ENCODE results near the gene GSG1. TPM values are rescaled to one million over a fixed set of nuclear protein-coding genes. Genes with fewer than 3 reads are reported as not detected.

The GSG1 gene
- total RNA-seq, 1 experiment from 2014 or later: 0.28 TPM

GRCh38 chr12:13090054-13090453, 13.4 kb downstream of the GSG1 start (continued):
- TF ChIP-seq, protein P1, sequence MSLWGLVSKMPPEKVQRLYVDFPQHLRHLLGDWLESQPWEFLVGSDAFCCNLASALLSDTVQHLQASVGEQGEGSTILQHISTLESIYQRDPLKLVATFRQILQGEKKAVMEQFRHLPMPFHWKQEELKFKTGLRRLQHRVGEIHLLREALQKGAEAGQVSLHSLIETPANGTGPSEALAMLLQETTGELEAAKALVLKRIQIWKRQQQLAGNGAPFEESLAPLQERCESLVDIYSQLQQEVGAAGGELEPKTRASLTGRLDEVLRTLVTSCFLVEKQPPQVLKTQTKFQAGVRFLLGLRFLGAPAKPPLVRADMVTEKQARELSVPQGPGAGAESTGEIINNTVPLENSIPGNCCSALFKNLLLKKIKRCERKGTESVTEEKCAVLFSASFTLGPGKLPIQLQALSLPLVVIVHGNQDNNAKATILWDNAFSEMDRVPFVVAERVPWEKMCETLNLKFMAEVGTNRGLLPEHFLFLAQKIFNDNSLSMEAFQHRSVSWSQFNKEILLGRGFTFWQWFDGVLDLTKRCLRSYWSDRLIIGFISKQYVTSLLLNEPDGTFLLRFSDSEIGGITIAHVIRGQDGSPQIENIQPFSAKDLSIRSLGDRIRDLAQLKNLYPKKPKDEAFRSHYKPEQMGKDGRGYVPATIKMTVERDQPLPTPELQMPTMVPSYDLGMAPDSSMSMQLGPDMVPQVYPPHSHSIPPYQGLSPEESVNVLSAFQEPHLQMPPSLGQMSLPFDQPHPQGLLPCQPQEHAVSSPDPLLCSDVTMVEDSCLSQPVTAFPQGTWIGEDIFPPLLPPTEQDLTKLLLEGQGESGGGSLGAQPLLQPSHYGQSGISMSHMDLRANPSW (CRISPR knock-in tag; conservative IDR thresholded peaks at IDR 0.05; ENCODE audit: low read depth): no peak
- TF ChIP-seq, protein P2, sequence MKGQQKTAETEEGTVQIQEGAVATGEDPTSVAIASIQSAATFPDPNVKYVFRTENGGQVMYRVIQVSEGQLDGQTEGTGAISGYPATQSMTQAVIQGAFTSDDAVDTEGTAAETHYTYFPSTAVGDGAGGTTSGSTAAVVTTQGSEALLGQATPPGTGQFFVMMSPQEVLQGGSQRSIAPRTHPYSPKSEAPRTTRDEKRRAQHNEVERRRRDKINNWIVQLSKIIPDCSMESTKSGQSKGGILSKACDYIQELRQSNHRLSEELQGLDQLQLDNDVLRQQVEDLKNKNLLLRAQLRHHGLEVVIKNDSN (CRISPR knock-in tag; IDR thresholded peaks at IDR 0.05): no peak
- TF ChIP-seq NFE2L1 (CRISPR knock-in tag; IDR thresholded peaks at IDR 0.05) (no peak), TCF7 (CRISPR knock-in tag; IDR thresholded peaks at IDR 0.05; ENCODE audit: low read depth) (no peak)
- TF ChIP-seq, protein P3, sequence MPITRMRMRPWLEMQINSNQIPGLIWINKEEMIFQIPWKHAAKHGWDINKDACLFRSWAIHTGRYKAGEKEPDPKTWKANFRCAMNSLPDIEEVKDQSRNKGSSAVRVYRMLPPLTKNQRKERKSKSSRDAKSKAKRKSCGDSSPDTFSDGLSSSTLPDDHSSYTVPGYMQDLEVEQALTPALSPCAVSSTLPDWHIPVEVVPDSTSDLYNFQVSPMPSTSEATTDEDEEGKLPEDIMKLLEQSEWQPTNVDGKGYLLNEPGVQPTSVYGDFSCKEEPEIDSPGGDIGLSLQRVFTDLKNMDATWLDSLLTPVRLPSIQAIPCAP (CRISPR knock-in tag; IDR thresholded peaks at IDR 0.05): no peak

DNA sequence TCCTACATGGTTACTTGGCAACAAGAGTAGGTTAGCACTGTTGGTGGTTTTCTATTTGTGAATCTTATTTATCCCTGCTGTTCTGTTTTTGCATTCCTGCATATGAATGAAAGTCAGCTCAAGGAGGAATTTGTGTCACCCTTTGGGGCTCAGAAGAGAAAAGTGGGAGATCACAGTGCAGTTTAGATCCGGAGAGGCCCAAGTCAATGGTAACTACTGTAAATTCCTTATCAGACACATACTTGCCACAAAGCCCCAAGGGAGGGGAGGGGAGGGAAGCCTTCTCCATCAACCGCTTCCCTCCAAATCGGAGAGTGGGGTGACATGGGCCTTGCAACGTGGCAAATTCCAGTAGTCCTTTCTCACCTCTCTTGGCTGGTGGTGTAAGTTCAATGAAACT, 15.0 kb downstream of the GSG1 start:
- DNase-seq (ENCODE audit: low spot score) (peak; percentile 38), ATAC-seq (peak; percentile 78)
- ChIA-PET CTCF (interaction anchor here (0.6 to 4.1 kb wide), 17 partner anchors 9 to 446 kb away, joined by 3 to 40 read pairs (median 4); partner anchors contain the start of gene FAM234B), POLR2A (interaction anchor here (0.9 to 1.2 kb wide), 2 partner anchors 9 to 11 kb away, joined by 3 to 5 read pairs; no protein-coding TSS in a partner anchor)
- no peaks in the 10 kb centered on the region for H3K27me3 Mint-ChIP-seq (ENCODE audit: low read depth)
- peak; percentile 66; the same call in 1 of the 2 replicates for TF ChIP-seq TEAD4 (CRISPR knock-in tag; IDR thresholded peaks at IDR 0.05)
- TF ChIP-seq TEAD1 (CRISPR knock-in tag; IDR thresholded peaks at IDR 0.05): peak; percentile 97
- TF ChIP-seq, protein P4, sequence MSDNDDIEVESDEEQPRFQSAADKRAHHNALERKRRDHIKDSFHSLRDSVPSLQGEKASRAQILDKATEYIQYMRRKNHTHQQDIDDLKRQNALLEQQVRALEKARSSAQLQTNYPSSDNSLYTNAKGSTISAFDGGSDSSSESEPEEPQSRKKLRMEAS (CRISPR knock-in tag; IDR thresholded peaks at IDR 0.05): peak; percentile 64; the same call in 1 of the 2 replicates
- TF ChIP-seq FOXP1 (CRISPR knock-in tag; IDR thresholded peaks at IDR 0.05; ENCODE audit: borderline replicate concordance): no peak
- TF ChIP-seq ZNF423 (CRISPR knock-in tag; IDR thresholded peaks at IDR 0.05): peak; percentile 46; the same call in 1 of the 2 replicates
- TF ChIP-seq ETV6 (CRISPR knock-in tag; IDR thresholded peaks at IDR 0.05): 0 out of 2 replicates have a peak, but pooled peaks have one; percentile 45
- TF ChIP-seq ZSCAN18 (CRISPR knock-in tag; IDR thresholded peaks at IDR 0.05): no peak
- TF ChIP-seq, protein P5, sequence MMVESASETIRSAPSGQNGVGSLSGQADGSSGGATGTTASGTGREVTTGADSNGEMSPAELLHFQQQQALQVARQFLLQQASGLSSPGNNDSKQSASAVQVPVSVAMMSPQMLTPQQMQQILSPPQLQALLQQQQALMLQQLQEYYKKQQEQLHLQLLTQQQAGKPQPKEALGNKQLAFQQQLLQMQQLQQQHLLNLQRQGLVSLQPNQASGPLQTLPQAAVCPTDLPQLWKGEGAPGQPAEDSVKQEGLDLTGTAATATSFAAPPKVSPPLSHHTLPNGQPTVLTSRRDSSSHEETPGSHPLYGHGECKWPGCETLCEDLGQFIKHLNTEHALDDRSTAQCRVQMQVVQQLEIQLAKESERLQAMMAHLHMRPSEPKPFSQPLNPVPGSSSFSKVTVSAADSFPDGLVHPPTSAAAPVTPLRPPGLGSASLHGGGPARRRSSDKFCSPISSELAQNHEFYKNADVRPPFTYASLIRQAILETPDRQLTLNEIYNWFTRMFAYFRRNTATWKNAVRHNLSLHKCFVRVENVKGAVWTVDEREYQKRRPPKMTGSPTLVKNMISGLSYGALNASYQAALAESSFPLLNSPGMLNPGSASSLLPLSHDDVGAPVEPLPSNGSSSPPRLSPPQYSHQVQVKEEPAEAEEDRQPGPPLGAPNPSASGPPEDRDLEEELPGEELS (CRISPR knock-in tag; IDR thresholded peaks at IDR 0.05): peak; percentile 12; the same call in 1 of the 2 replicates
- TF ChIP-seq ZNF671 (CRISPR knock-in tag; IDR thresholded peaks at IDR 0.05): 0 out of 2 replicates have a peak, but pooled peaks have one; percentile 32
- peak; percentile 27; the same call in 1 of the 2 replicates for TF ChIP-seq FOXK1 (CRISPR knock-in tag; IDR thresholded peaks at IDR 0.05)
- TF ChIP-seq ZNF416 (CRISPR knock-in tag; IDR thresholded peaks at IDR 0.05): 0 out of 2 replicates have a peak, but pooled peaks have one; percentile 38
- TF ChIP-seq E2F4 (CRISPR knock-in tag; IDR thresholded peaks at IDR 0.05; ENCODE audit: borderline replicate concordance, low read depth): no peak
- H3K27ac Mint-ChIP-seq: peak overlapping the region; percentile 98
- no peaks in the 10 kb centered on the region for H3K9me3 Mint-ChIP-seq
- peaks cover 23% of the 10 kb centered on the region for H3K36me3 Mint-ChIP-seq
- H3K4me1 Mint-ChIP-seq: peaks cover 71% of the 10 kb centered on the region
- peak overlapping the region; percentile 53 for H3K4me3 Mint-ChIP-seq

Measured in WTC11 (cell line).